ENCODE measurements around the gene F3. TPM values are rescaled to one million over a fixed set of nuclear protein-coding genes. Genes with fewer than 3 reads are reported as not detected.

The F3 gene
- polyA plus RNA-seq, 1 experiment = 52.6 TPM

- CTCF ChIA-PET = interaction anchor here (0.8 to 13.3 kb wide), 3 partner anchors 285 to 524 kb away, joined by 4 to 208 read pairs (median 121); no protein-coding TSS in a partner anchor
- DNase-seq (ENCODE audit: low read depth) = no peak
- Histone ChIP-seq H3K27me3 (ENCODE audit: control insufficient read depth, insufficient read depth, low read length) (no peaks in the 10 kb centered on the region), H3K4me3 (ENCODE audit: low read depth, low read length) (no peak overlapping the region), H3K36me3 (ENCODE audit: control insufficient read depth, insufficient read depth, low read length) (no peaks in the 10 kb centered on the region)
- POLR2A ChIA-PET = no interaction called here
- TF ChIP-seq CTCF (IDR thresholded peaks at IDR 0.05; ENCODE audit: insufficient read depth, low read depth, low read length) = no peak
These were observed 22.2 kb downstream of the F3 start for GRCh38 chr1:94519351-94519750.

DNA sequence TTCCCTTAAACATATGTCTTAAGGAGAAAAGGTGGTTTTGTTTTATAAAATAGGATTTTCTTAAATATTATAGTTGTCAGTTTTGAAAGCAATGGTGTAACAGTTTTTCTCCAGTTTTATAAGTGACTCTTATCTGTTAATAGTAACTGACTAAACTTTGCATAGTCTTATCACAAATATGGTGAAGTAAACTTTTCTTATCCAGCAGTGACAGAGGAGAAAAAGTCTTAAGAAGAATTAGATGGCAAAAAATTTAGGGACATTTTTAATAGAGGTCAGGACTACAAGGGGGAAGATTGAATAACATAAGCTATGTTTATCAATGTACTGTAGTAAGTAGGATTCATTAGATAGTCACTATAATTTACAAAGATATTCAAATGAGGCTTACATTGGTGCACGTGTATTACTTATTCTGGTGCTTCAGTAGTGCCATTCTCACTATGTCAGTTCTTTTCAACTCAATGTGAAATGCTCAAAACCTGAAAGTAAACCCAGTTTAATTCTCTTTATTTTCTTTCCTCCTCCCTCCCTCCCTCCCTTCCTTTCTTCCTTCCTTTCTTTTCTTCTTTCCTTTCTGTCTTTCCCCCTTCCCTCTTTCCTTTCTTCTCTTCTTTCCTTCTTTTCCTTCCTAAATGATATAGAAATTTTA lies 26.1 kb downstream of the F3 start:
- H3K4me3 ChIP-seq (ENCODE audit: low read depth, low read length) = no peak overlapping the region
- DNase-seq (ENCODE audit: low read depth) = no peak
- ChIA-PET CTCF (interaction anchor here (0.7 to 7.7 kb wide), 6 partner anchors 18 to 528 kb away, joined by 3 to 121 read pairs (median 4); no protein-coding TSS in a partner anchor), POLR2A (no interaction called here)
- no peaks in the 10 kb centered on the region for H3K36me3 ChIP-seq (ENCODE audit: control insufficient read depth, insufficient read depth, low read length)
- H3K27me3 ChIP-seq (ENCODE audit: control insufficient read depth, insufficient read depth, low read length) = no peaks in the 10 kb centered on the region
- TF ChIP-seq CTCF (IDR thresholded peaks at IDR 0.05; ENCODE audit: insufficient read depth, low read depth, low read length) = no peak

GRCh38 chr1:94514095-94514727 lies 27.3 kb downstream of the F3 start:
- no peaks in the 10 kb centered on the region for H3K27me3 ChIP-seq (ENCODE audit: control insufficient read depth, insufficient read depth, low read length)
- CTCF ChIA-PET = interaction anchor here (0.6 to 7.7 kb wide), 8 partner anchors 10 to 529 kb away, joined by 3 to 121 read pairs (median 4); no protein-coding TSS in a partner anchor
- no peak for DNase-seq (ENCODE audit: low read depth)

GRCh38 chr1:94512816-94513215 lies 28.7 kb downstream of the F3 start:
- no peak for DNase-seq (ENCODE audit: low read depth)
- POLR2A ChIA-PET = no interaction called here

More at GRCh38 chr1:94514095-94514727, 27.3 kb downstream of the F3 start:
- H3K36me3 ChIP-seq (ENCODE audit: control insufficient read depth, insufficient read depth, low read length) = no peaks in the 10 kb centered on the region
- peak; percentile 78 for TF ChIP-seq CTCF (IDR thresholded peaks at IDR 0.05; ENCODE audit: insufficient read depth, low read depth, low read length)
- no peak overlapping the region for H3K4me3 ChIP-seq (ENCODE audit: low read depth, low read length)
- POLR2A ChIA-PET = no interaction called here

More at GRCh38 chr1:94512816-94513215, 28.7 kb downstream of the F3 start:
- Histone ChIP-seq H3K27me3 (ENCODE audit: control insufficient read depth, insufficient read depth, low read length) (no peaks in the 10 kb centered on the region), H3K4me3 (ENCODE audit: low read depth, low read length) (no peak overlapping the region), H3K36me3 (ENCODE audit: control insufficient read depth, insufficient read depth, low read length) (no peaks in the 10 kb centered on the region)
- no peak for TF ChIP-seq CTCF (IDR thresholded peaks at IDR 0.05; ENCODE audit: insufficient read depth, low read depth, low read length)
- CTCF ChIA-PET = interaction anchor here (0.6 to 7.7 kb wide), 6 partner anchors 9 to 292 kb away, joined by 3 to 121 read pairs (median 5); no protein-coding TSS in a partner anchor

All from BJ (cell line).